Ovary (tissue), 3 donors: ENCODE results near the gene ATN1.

Experiments used
- CTCF ChIP-seq, 3 donors: fragments of 450-650 bp in 2 of 3; fragments of 200-600 bp in 1 of 3; IDR thresholded peaks; one replicate each; pipeline versions ENCODE4 v1.5.1 to v1.8.0; 2016 to 2022; ENCODE audit warnings: antibody characterized with exemption in 3 of 3, mild to moderate bottlenecking in 1 of 3
- EP300 ChIP-seq: sonication (generic); formaldehyde crosslinking; IDR thresholded peaks from one replicate; pipeline ENCODE4 v1.6.1; 2017; ENCODE audit warnings: antibody characterized with exemption
- POLR2A ChIP-seq: fragments of 450-650 bp; IDR thresholded peaks from one replicate; pipeline ENCODE4 v1.6.1; 2017; ENCODE audit warnings: antibody characterized with exemption, mild to moderate bottlenecking, moderate library complexity
- donor health status: DM: no; HTN: no; CAD: no.

GRCh38 chr12:6896846-6897435 is 30.8 kb upstream of the ATN1 start:
- TF ChIP-seq CTCF (IDR thresholded peaks at IDR 0.05), result no peak
- TF ChIP-seq POLR2A, result no peak
- TF ChIP-seq EP300, result no peak
